ENCODE data around the gene PITPNM1.
"Not testable (repeated sequence)": the region's sequence is repeated elsewhere in the genome, so short reads cannot be mapped to it uniquely, and the experiment has no call there.

The PITPNM1 gene

GRCh38 chr11:67523556-67524479, 18.7 kb upstream of the PITPNM1 start:
- no peak for DNase-seq (ENCODE audit: low spot score)

- no peak for DNase-seq (ENCODE audit: low spot score)
Observed at GRCh38 chr11:67522844-67523555, 17.8 kb upstream of the PITPNM1 start, which contains the start of gene CABP2. TSS of gene CABP2 (minus strand) at chr11:67523446. CDS start at chr11:67523326, 120 bp downstream.

- no peak for DNase-seq (ENCODE audit: low spot score)
Observed at GRCh38 chr11:67522338-67522737, 17.2 kb upstream of the PITPNM1 start.

GRCh38 chr11:67521924-67522323, 16.8 kb upstream of the PITPNM1 start:
- no peak for DNase-seq (ENCODE audit: low spot score)

- DNase-seq (ENCODE audit: low spot score): no peak
Observed at GRCh38 chr11:67520856-67521824, 16.0 kb upstream of the PITPNM1 start.

GRCh38 chr11:67519726-67520125, 14.6 kb upstream of the PITPNM1 start:
- no peak for DNase-seq (ENCODE audit: low spot score)

GRCh38 chr11:67517784-67518552, 12.8 kb upstream of the PITPNM1 start:
- no peak for DNase-seq (ENCODE audit: low spot score)

GRCh38 chr11:67516806-67517205, 11.6 kb upstream of the PITPNM1 start:
- no peak for DNase-seq (ENCODE audit: low spot score)

GRCh38 chr11:67514116-67514515, 9.0 kb upstream of the PITPNM1 start:
- no peak for DNase-seq (ENCODE audit: low spot score)

GRCh38 chr11:67511558-67511957, 6.4 kb upstream of the PITPNM1 start:
- DNase-seq (ENCODE audit: low spot score): not testable (repeated sequence)

GRCh38 chr11:67510023-67510345, 4.8 kb upstream of the PITPNM1 start:
- DNase-seq (ENCODE audit: low spot score): no peak

- peak; percentile 100 for DNase-seq (ENCODE audit: low spot score)
Observed at GRCh38 chr11:67508486-67509121, 3.4 kb upstream of the PITPNM1 start.

GRCh38 chr11:67507864-67508485, 2.8 kb upstream of the PITPNM1 start, which contains the start of gene CDK2AP2:
TSS of gene CDK2AP2 (minus strand) at chr11:67508162. CDS start at chr11:67508082, 80 bp downstream.
- DNase-seq (ENCODE audit: low spot score): peak; percentile 99

- peak; percentile 32 for DNase-seq (ENCODE audit: low spot score)
Observed at GRCh38 chr11:67507242-67507863, 2.2 kb upstream of the PITPNM1 start.

- no peak for DNase-seq (ENCODE audit: low spot score)
Observed at GRCh38 chr11:67506426-67507051, 1.4 kb upstream of the PITPNM1 start.

GRCh38 chr11:67505605-67506396, 638 bp upstream of the PITPNM1 start:
- peak; percentile 94 for DNase-seq (ENCODE audit: low spot score)

- DNase-seq (ENCODE audit: low spot score): peak; percentile 38
Observed at GRCh38 chr11:67504005-67504949, 886 bp downstream of the PITPNM1 start.

Measured in AG08395 (cell line).